CD14-positive monocyte (primary cell): ENCODE data around the gene SLC22A5. TPM values are rescaled to one million over a fixed set of nuclear protein-coding genes. Genes with fewer than 3 reads are reported as not detected.
A peak's percentile ranks its signal among the peaks of the same experiment; 100 is the strongest.

ENCODE experiments used
- DNase-seq, 3 donors: peaks; one replicate each; pipeline ENCODE4 v3.0.0-alpha.2; 2011 to 2022
- H2AFZ ChIP-seq: 2 replicates; pipeline ENCODE4 v1.6.0; 2012; ENCODE audit warnings: mild to moderate bottlenecking, low read depth, low read length, inconsistent platforms; ENCODE audit not compliant: insufficient read depth, poor library complexity, severe bottlenecking
- H3K27ac ChIP-seq, 2 donors: 1 replicate in 1 of 2; 2 replicates in 1 of 2; pipeline ENCODE4 v1.5.1; 2012 to 2013; ENCODE audit warnings: low read length in 2 of 2, control low read depth in 1 of 2, inconsistent platforms in 1 of 2, low read depth in 1 of 2, mild to moderate bottlenecking in 1 of 2
- H3K27me3 ChIP-seq, 2 donors: one replicate each; pipeline versions ENCODE4 v1.6.0 to v1.6.1; 2011 to 2013; ENCODE audit warnings: low read length in 2 of 2; ENCODE audit not compliant: control insufficient read depth in 2 of 2, insufficient read depth in 2 of 2
- H3K36me3 ChIP-seq, 2 donors: replicated peaks in 1 of 2; 1 replicate in 1 of 2; 2 replicates in 1 of 2; pipeline versions ENCODE4 v1.5.1 to v1.6.1; 2012 to 2013; ENCODE audit warnings: low read length in 2 of 2, control low read depth in 1 of 2, inconsistent platforms in 1 of 2, mild to moderate bottlenecking in 1 of 2; ENCODE audit not compliant: insufficient read depth in 2 of 2, control insufficient read depth in 1 of 2
- H3K4me1 ChIP-seq, 2 donors: 1 replicate in 1 of 2; 2 replicates in 1 of 2; pipeline versions ENCODE4 v1.5.1 to v1.6.1; 2012 to 2013; ENCODE audit warnings: low read length in 2 of 2, control low read depth in 1 of 2, inconsistent platforms in 1 of 2, mild to moderate bottlenecking in 1 of 2, moderate library complexity in 1 of 2; ENCODE audit not compliant: insufficient read depth in 2 of 2, control insufficient read depth in 1 of 2
- H3K4me2 ChIP-seq: replicated peaks from 2 replicates; pipeline ENCODE3; 2012; ENCODE audit warnings: low read length, moderate library complexity, mild to moderate bottlenecking; ENCODE audit not compliant: poor library complexity, severe bottlenecking; ENCODE audit errors: extremely low read depth
- H3K4me3 ChIP-seq, 3 experiments: fragments of 200-600 bp in 1 of 3; sonication (generic) in 1 of 3; replicated peaks in 1 of 3; 1 replicate in 2 of 3; 2 replicates in 1 of 3; pipeline ENCODE4 v1.5.1; 2011 to 2013; ENCODE audit warnings: low read length in 3 of 3, mild to moderate bottlenecking in 3 of 3, control low read depth in 2 of 3, low read depth in 2 of 3, inconsistent platforms in 1 of 3, moderate library complexity in 1 of 3
- H3K79me2 ChIP-seq: 2 replicates; pipeline ENCODE4 v1.6.0; 2012; ENCODE audit warnings: mild to moderate bottlenecking, control low read depth, inconsistent platforms, low read length, moderate library complexity; ENCODE audit not compliant: insufficient read depth
- H3K9ac ChIP-seq: 2 replicates; pipeline ENCODE4 v1.6.0; 2017; ENCODE audit warnings: low read length, mild to moderate bottlenecking; ENCODE audit not compliant: insufficient read depth, poor library complexity, severe bottlenecking
- H3K9me3 ChIP-seq, 2 donors: replicated peaks in 1 of 2; 1 replicate in 1 of 2; 2 replicates in 1 of 2; pipeline versions ENCODE4 v1.5.1 to v1.6.1; 2012 to 2013; ENCODE audit warnings: low read length in 2 of 2, control low read depth in 1 of 2; ENCODE audit not compliant: control insufficient read depth in 1 of 2, insufficient read depth in 1 of 2
- H4K20me1 ChIP-seq: 2 replicates; pipeline ENCODE4 v1.6.0; 2012; ENCODE audit warnings: mild to moderate bottlenecking, low read length, control low read depth, moderate library complexity; ENCODE audit not compliant: insufficient read depth
- H3K27ac Mint-ChIP-seq, 7 donors: one replicate each; pipeline ENCODE4 v1.8.0; 2020; ENCODE audit warnings: mild to moderate bottlenecking in 7 of 7, mixed read lengths in 7 of 7, moderate library complexity in 6 of 7, inconsistent platforms in 2 of 7
- H3K27me3 Mint-ChIP-seq, 3 donors: one replicate each; pipeline ENCODE4 v1.8.0; 2021 to 2022; ENCODE audit warnings: low read depth in 3 of 3, mild to moderate bottlenecking in 3 of 3, mixed read lengths in 3 of 3, moderate library complexity in 3 of 3, inconsistent platforms in 1 of 3
- H3K36me3 Mint-ChIP-seq, 2 donors: one replicate each; pipeline ENCODE4 v1.8.0; 2020; ENCODE audit warnings: mixed read lengths in 2 of 2, inconsistent platforms in 1 of 2, mild to moderate bottlenecking in 1 of 2
- H3K4me1 Mint-ChIP-seq: one replicate; pipeline ENCODE4 v1.8.0; 2020; ENCODE audit warnings: mild to moderate bottlenecking, mixed read lengths
- H3K4me3 Mint-ChIP-seq, 2 donors: one replicate each; pipeline ENCODE4 v1.8.0; 2020; ENCODE audit warnings: mild to moderate bottlenecking in 2 of 2, mixed read lengths in 2 of 2, moderate library complexity in 1 of 2
- H3K9me3 Mint-ChIP-seq, 7 donors: one replicate each; pipeline ENCODE4 v1.8.0; 2020 to 2022; ENCODE audit warnings: mixed read lengths in 7 of 7, mild to moderate bottlenecking in 6 of 7, moderate library complexity in 6 of 7, inconsistent platforms in 2 of 7
- WGBS: methylation state at CpG from one replicate; pipeline ENCODE4 v1.1.5; 2013; ENCODE audit warnings: missing lambda C conversion rate; ENCODE audit not compliant: insufficient coverage; 5-methylcytosine and 5-hydroxymethylcytosine counted together
- intact Hi-C, 2 donors: fragments of 100-400 bp; cut with micrococcal nuclease; formaldehyde crosslinking; loops; one replicate each; pipeline versions ENCODE4 v1.15.0 to v1.15.1; 2023
- polyA plus RNA-seq, 3 donors: library from polyadenylated mRNA; depleted of rRNA in 1 of 3; unstranded in 2 of 3; stranded (reverse) in 1 of 3; fragments of 300-500 nt in 2 of 3; fragments of >200 nt in 1 of 3; fragmentation: Illumina TruSeq in 2 of 3; gene quantifications; 1 replicate in 2 of 3; 2 replicates in 1 of 3; pipeline ENCODE4 v1.2.3, GENCODE V29; 2012 to 2021
- TF ChIP-seq, protein P1 (sequence below): fragments of 200-600 bp; IDR thresholded peaks from one replicate; pipeline ENCODE4 v1.8.0; 2022; ENCODE audit warnings: antibody characterized with exemption, mild to moderate bottlenecking

Gene SLC22A5
- polyA plus RNA-seq, 3 donors: 2.4 to 14.6 (median 3.5) TPM

- Histone ChIP-seq H3K9me3 (no peaks in the 10 kb centered on the region), H3K27ac (no peak overlapping the region), H4K20me1 (no peaks in the 10 kb centered on the region), H3K4me2 (no peak overlapping the region), H3K9ac (no peak overlapping the region), H3K27me3 (no peaks in the 10 kb centered on the region), H3K36me3 (peaks cover 24 to 53% of the 10 kb centered on the region in 2 donors), H2AFZ (no peak overlapping the region), H3K79me2 (no peaks in the 10 kb centered on the region), H3K4me1 (peaks cover 39 to 47% of the 10 kb centered on the region in 2 donors), H3K4me3 (no peak overlapping the region)
- TF ChIP-seq, protein P1, sequence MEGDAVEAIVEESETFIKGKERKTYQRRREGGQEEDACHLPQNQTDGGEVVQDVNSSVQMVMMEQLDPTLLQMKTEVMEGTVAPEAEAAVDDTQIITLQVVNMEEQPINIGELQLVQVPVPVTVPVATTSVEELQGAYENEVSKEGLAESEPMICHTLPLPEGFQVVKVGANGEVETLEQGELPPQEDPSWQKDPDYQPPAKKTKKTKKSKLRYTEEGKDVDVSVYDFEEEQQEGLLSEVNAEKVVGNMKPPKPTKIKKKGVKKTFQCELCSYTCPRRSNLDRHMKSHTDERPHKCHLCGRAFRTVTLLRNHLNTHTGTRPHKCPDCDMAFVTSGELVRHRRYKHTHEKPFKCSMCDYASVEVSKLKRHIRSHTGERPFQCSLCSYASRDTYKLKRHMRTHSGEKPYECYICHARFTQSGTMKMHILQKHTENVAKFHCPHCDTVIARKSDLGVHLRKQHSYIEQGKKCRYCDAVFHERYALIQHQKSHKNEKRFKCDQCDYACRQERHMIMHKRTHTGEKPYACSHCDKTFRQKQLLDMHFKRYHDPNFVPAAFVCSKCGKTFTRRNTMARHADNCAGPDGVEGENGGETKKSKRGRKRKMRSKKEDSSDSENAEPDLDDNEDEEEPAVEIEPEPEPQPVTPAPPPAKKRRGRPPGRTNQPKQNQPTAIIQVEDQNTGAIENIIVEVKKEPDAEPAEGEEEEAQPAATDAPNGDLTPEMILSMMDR: no peak
- Mint-ChIP-seq H3K4me1 (peaks cover 40% of the 10 kb centered on the region), H3K4me3 (no peak overlapping the region), H3K36me3 (peaks cover 18 to 32% of the 10 kb centered on the region in 2 donors), H3K9me3 (no peaks in the 10 kb centered on the region), H3K27ac (peak overlapping the region in 3 of 7 donors; percentile 10 to 58 (median 18)), H3K27me3 (no peaks in the 10 kb centered on the region)
- WGBS: 97% methylated on average over 8 of the region's 10 CpGs
- intact Hi-C loops: loop anchor here (5.0 to 10.0 kb wide), 2 partner anchors 433 to 495 kb away; no protein-coding TSS in a partner anchor
- DNase-seq: peak in 2 of 3 donors; percentile 31 to 60
Measured at GRCh38 chr5:132389585-132390286, 20.2 kb downstream of the SLC22A5 start.

GRCh38 chr5:132391247-132391646 lies 21.7 kb downstream of the SLC22A5 start:
- no peaks in the 10 kb centered on the region for H3K9me3 Mint-ChIP-seq
- H3K4me1 Mint-ChIP-seq: peaks cover 30% of the 10 kb centered on the region

More at GRCh38 chr5:132391247-132391646, 21.7 kb downstream of the SLC22A5 start:
- no peak for DNase-seq
- Histone ChIP-seq H3K4me2 (no peak overlapping the region), H3K79me2 (no peaks in the 10 kb centered on the region), H2AFZ (no peak overlapping the region), H3K4me3 (no peak overlapping the region), H3K9ac (no peak overlapping the region), H3K36me3 (peaks cover 24 to 68% of the 10 kb centered on the region in 2 donors), H4K20me1 (no peaks in the 10 kb centered on the region), H3K27ac (no peak overlapping the region), H3K4me1 (peaks cover 31 to 37% of the 10 kb centered on the region in 2 donors), H3K27me3 (no peaks in the 10 kb centered on the region), H3K9me3 (no peaks in the 10 kb centered on the region)
- Mint-ChIP-seq H3K36me3 (peaks cover 28 to 40% of the 10 kb centered on the region in 2 donors), H3K4me3 (no peak overlapping the region), H3K27me3 (no peaks in the 10 kb centered on the region), H3K27ac (no peak overlapping the region)
- intact Hi-C loops: no loop called here
- TF ChIP-seq, protein P1: no peak
- 96% methylated on average over 3 of the region's 5 CpGs for WGBS
